ENCODE results near the gene DPM2.

DNA sequence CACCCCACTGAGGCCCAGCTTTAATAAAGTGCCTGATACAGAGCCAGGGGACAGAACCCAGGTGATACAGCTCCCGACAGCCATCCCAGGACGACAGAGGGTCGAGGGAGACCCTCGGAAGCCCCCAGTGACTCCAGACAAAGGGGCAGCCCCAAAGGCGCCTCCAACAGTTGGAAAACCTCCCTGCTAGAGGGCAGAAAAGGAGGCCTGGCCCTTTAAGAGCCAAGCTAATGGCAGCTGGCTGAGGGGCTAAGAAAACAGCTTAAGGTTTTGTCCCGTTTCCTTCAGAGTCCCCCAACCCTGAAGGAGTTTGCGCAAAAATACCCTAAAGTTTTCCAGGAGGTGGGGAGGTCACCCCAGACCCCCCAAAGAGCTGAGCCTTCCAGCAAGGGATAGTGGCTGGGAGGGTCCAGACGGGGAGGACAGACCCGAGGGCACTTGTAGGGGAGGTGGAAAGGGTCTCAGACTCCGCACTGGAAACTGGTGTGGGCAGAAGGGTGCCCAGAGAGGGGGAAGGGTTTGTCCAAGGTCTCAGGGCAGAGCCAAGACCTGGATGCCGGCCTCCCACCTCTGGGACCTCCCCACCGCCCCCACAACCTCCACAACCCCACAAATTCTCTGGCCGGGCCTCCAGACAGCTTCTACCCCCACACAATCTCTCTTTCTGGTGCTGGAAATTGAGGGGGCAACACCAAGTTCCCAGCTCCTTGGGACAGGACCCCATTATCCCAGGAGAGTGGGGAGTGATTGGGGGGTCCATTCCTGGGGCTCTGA lies 52.0 kb downstream of the DPM2 start:
- TF ChIP-seq, protein P1, sequence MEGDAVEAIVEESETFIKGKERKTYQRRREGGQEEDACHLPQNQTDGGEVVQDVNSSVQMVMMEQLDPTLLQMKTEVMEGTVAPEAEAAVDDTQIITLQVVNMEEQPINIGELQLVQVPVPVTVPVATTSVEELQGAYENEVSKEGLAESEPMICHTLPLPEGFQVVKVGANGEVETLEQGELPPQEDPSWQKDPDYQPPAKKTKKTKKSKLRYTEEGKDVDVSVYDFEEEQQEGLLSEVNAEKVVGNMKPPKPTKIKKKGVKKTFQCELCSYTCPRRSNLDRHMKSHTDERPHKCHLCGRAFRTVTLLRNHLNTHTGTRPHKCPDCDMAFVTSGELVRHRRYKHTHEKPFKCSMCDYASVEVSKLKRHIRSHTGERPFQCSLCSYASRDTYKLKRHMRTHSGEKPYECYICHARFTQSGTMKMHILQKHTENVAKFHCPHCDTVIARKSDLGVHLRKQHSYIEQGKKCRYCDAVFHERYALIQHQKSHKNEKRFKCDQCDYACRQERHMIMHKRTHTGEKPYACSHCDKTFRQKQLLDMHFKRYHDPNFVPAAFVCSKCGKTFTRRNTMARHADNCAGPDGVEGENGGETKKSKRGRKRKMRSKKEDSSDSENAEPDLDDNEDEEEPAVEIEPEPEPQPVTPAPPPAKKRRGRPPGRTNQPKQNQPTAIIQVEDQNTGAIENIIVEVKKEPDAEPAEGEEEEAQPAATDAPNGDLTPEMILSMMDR (conservative IDR thresholded peaks at IDR 0.05; ENCODE audit: low read depth, low read length) = no peak
- TF ChIP-seq RAD21 (IDR thresholded peaks at IDR 0.05; ENCODE audit: low read length) (no peak), SMC3 (IDR thresholded peaks at IDR 0.05; ENCODE audit: low read depth, low read length) (no peak), CEBPB (IDR thresholded peaks at IDR 0.05; ENCODE audit: low read depth, low read length) (no peak), POLR2A (IDR thresholded peaks at IDR 0.05; ENCODE audit: low read depth, low read length) (no peak)

Data from IMR-90 (cell line).